Chondrocyte (in vitro differentiated cells): ENCODE data around the gene CHL1. TPM values are rescaled to one million over a fixed set of nuclear protein-coding genes. Genes with fewer than 3 reads are reported as not detected.

Experiments used
- DNase-seq: peaks from one replicate; pipeline ENCODE4 v3.0.0; 2021; ENCODE audit warnings: mixed read lengths, low spot score
- H3K27ac Mint-ChIP-seq: one replicate; pipeline ENCODE4 v1.8.0; 2021; ENCODE audit warnings: mild to moderate bottlenecking, moderate library complexity, mixed read lengths; ENCODE audit not compliant: unreplicated experiment
- H3K27me3 Mint-ChIP-seq: 2 replicates; pipeline ENCODE4 v1.8.0; 2021; ENCODE audit warnings: low read depth, mixed read lengths
- H3K36me3 Mint-ChIP-seq: 2 replicates; pipeline ENCODE4 v1.8.0; 2021; ENCODE audit warnings: low read depth, mixed read lengths
- H3K4me1 Mint-ChIP-seq: 2 replicates; pipeline ENCODE4 v1.8.0; 2021; ENCODE audit warnings: low read depth, mild to moderate bottlenecking, mixed read lengths
- H3K4me3 Mint-ChIP-seq: one replicate; pipeline ENCODE4 v1.8.0; 2021; ENCODE audit warnings: mild to moderate bottlenecking, moderate library complexity, mixed read lengths; ENCODE audit not compliant: unreplicated experiment
- H3K9me3 Mint-ChIP-seq: 2 replicates; pipeline ENCODE4 v1.8.0; 2021; ENCODE audit warnings: low read depth, mixed read lengths
- CTCF ChIP-seq: fragments of 200-600 bp; sonication (generic); IDR thresholded peaks from 2 replicates; pipeline ENCODE4 v1.5.0; 2021; ENCODE audit warnings: antibody characterized with exemption, mild to moderate bottlenecking, moderate library complexity
- total RNA-seq: library from RNA; stranded (reverse); gene quantifications from 3 replicates; pipeline ENCODE4 v1.2.1, GENCODE V29; 2021

CHL1 gene
- total RNA-seq, 1 donor from 2014 or later, result not detected

GRCh38 chr3:430186-430585 is 233.6 kb downstream of the CHL1 start:
- Mint-ChIP-seq H3K4me1 (no peaks in the 10 kb centered on the region), H3K27ac (no peak overlapping the region), H3K36me3 (no peaks in the 10 kb centered on the region), H3K4me3 (no peak overlapping the region), H3K27me3 (no peaks in the 10 kb centered on the region), H3K9me3 (no peaks in the 10 kb centered on the region)
- no peak for DNase-seq
- no peak for TF ChIP-seq CTCF

GRCh38 chr3:435161-435560 is 238.6 kb downstream of the CHL1 start:
- Mint-ChIP-seq H3K27ac (no peak overlapping the region), H3K36me3 (no peaks in the 10 kb centered on the region), H3K27me3 (no peaks in the 10 kb centered on the region), H3K4me1 (no peaks in the 10 kb centered on the region), H3K4me3 (no peak overlapping the region), H3K9me3 (peaks cover 3% of the 10 kb centered on the region)
- TF ChIP-seq CTCF, result no peak
- DNase-seq, result no peak

- Mint-ChIP-seq H3K4me3 (no peak overlapping the region), H3K4me1 (no peaks in the 10 kb centered on the region)
These were observed 239.5 kb downstream of the CHL1 start for GRCh38 chr3:436053-436452.

GRCh38 chr3:440826-441225 is 244.3 kb downstream of the CHL1 start:
- Mint-ChIP-seq H3K9me3 (peaks cover 27% of the 10 kb centered on the region), H3K27me3 (no peaks in the 10 kb centered on the region), H3K4me3 (no peak overlapping the region), H3K27ac (no peak overlapping the region), H3K36me3 (no peaks in the 10 kb centered on the region), H3K4me1 (no peaks in the 10 kb centered on the region)
- DNase-seq, result no peak
- TF ChIP-seq CTCF, result no peak

More at GRCh38 chr3:436053-436452, 239.5 kb downstream of the CHL1 start:
- TF ChIP-seq CTCF, result no peak
- Mint-ChIP-seq H3K36me3 (no peaks in the 10 kb centered on the region), H3K27me3 (no peaks in the 10 kb centered on the region), H3K9me3 (peaks cover 9% of the 10 kb centered on the region), H3K27ac (no peak overlapping the region)
- no peak for DNase-seq

- Mint-ChIP-seq H3K9me3 (peaks cover 22% of the 10 kb centered on the region), H3K27me3 (no peaks in the 10 kb centered on the region), H3K27ac (no peak overlapping the region), H3K4me1 (no peaks in the 10 kb centered on the region), H3K36me3 (no peaks in the 10 kb centered on the region), H3K4me3 (no peak overlapping the region)
- no peak for TF ChIP-seq CTCF
- DNase-seq, result no peak
These were observed 249.4 kb downstream of the CHL1 start for GRCh38 chr3:445960-446359.
